Measurements from ENCODE around the gene PRRT3. TPM values are rescaled to one million over a fixed set of nuclear protein-coding genes. Genes with fewer than 3 reads are reported as not detected.

PRRT3 gene
- 1 to 10 TPM; 5.8 to 6.7 TPM for total RNA-seq

- intact Hi-C loops (cut with micrococcal nuclease), result loop anchor here (1.0 to 5.0 kb wide), 6 partner anchors 19 to 369 kb away; partner anchors contain the start of genes ARPC4, CRELD1, FANCD2 and SEC13
- Mint-ChIP-seq H3K27me3 (ENCODE audit: low read depth) (no peaks in the 10 kb centered on the region), H3K4me3 (peak within 1 kb of the TSS; percentile 81), H3K36me3 (ENCODE audit: low read depth) (no peaks in the 10 kb centered on the region), H3K27ac (peak within 1 kb of the TSS; percentile 86), H3K4me1 (ENCODE audit: low read depth) (peaks cover 16% of the 10 kb centered on the region), H3K9me3 (no peaks in the 10 kb centered on the region)
- CTCF ChIA-PET, result interaction anchor here (0.5 to 2.9 kb wide), 7 partner anchors 10 to 225 kb away, joined by 3 to 14 read pairs (median 3); partner anchors contain the start of genes CRELD1 and RPUSD3
- DNase-seq, result peak; percentile 77
Observed at GRCh38 chr3:9951962-9952805, at the start of gene PRRT3. Gene PRRT3, minus strand, starts transcription at chr3:9952408. Its CDS starts 2,293 bp downstream, at chr3:9950115.

DNA sequence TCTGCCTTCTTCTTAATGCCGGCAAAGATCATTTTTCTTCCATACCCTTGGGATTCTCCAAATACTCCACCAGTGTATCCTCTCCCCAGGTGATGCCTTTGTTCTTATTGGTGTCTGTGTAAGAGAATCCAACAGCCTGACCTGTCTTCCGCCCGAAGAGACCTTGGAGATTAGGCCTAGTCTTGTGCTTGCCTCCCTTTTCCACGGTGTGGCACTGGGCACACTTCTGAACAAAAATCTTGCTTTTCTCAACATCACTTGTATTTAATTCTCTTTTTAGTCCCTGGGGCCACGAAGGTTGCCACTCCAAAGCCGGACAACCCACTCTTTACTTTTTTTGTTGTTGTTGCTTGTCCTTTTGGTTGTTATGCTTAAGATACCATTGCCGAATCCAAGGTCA, 48.5 kb upstream of the PRRT3 start:
- H3K36me3 Mint-ChIP-seq (ENCODE audit: low read depth), result peaks cover 48% of the 10 kb centered on the region
- H3K4me3 Mint-ChIP-seq, result no peak overlapping the region
- CTCF ChIA-PET, result interaction anchor here (0.7 to 1.4 kb wide), 2 partner anchors 13 to 16 kb away, joined by 3 read pairs; no protein-coding TSS in a partner anchor
- no peaks in the 10 kb centered on the region for H3K27me3 Mint-ChIP-seq (ENCODE audit: low read depth)
- H3K4me1 Mint-ChIP-seq (ENCODE audit: low read depth), result no peaks in the 10 kb centered on the region
- H3K9me3 Mint-ChIP-seq, result no peaks in the 10 kb centered on the region
- intact Hi-C loops (cut with micrococcal nuclease), result no loop called here
- no peak overlapping the region for H3K27ac Mint-ChIP-seq
- no peak for DNase-seq

- Mint-ChIP-seq H3K36me3 (ENCODE audit: low read depth) (peaks cover 37% of the 10 kb centered on the region), H3K4me3 (no peak overlapping the region), H3K27me3 (ENCODE audit: low read depth) (no peaks in the 10 kb centered on the region), H3K9me3 (no peaks in the 10 kb centered on the region), H3K27ac (no peak overlapping the region), H3K4me1 (ENCODE audit: low read depth) (peaks cover 10% of the 10 kb centered on the region)
- CTCF ChIA-PET, result interaction anchor here (0.6 to 1.5 kb wide), 6 partner anchors 11 to 186 kb away, joined by 3 to 5 read pairs (median 3); no protein-coding TSS in a partner anchor
- DNase-seq, result no peak
- intact Hi-C loops (cut with micrococcal nuclease), result no loop called here
Observed at GRCh38 chr3:9994086-9994844, 42.1 kb upstream of the PRRT3 start.

DNA sequence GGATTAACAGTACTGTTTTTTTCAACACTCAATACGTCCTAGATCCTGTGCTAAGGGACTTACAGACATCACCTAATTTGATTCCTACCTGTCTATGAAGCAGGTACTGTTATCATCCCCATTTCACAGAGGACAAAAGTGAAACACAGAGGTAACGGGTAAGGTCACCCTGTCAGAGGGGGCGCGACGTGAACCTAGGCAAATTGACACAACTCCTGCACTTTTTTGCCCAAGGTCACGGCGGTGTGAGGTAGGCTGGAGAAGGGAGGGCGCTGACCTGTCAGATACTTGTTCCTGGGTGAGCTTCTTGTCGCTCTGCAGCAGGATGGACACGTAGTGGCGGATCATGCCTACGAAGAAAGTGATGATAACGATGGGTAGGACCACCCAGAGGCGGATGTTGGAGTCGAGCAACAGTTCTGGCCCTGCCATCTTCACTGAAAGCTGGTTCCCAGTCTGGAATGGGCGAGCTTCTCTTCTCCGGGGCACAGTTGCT, 34.1 kb upstream of the PRRT3 start:
- H3K4me1 Mint-ChIP-seq (ENCODE audit: low read depth), result peaks cover 39% of the 10 kb centered on the region
- H3K27ac Mint-ChIP-seq, result peak overlapping the region; percentile 99
- H3K9me3 Mint-ChIP-seq, result no peaks in the 10 kb centered on the region
- no peak for DNase-seq
- intact Hi-C loops (cut with micrococcal nuclease), result loop anchor here (1.0 to 5.0 kb wide), 5 partner anchors 25 to 336 kb away; partner anchors contain the start of genes BRPF1, JAGN1, RPUSD3 and SEC13
- H3K36me3 Mint-ChIP-seq (ENCODE audit: low read depth), result peaks cover 22% of the 10 kb centered on the region
- peak overlapping the region; percentile 97 for H3K4me3 Mint-ChIP-seq
- CTCF ChIA-PET, result interaction anchor here (0.7 to 1.7 kb wide), 3 partner anchors 37 to 53 kb away, joined by 3 to 9 read pairs (median 4); partner anchors contain the start of gene CRELD1
- H3K27me3 Mint-ChIP-seq (ENCODE audit: low read depth), result no peaks in the 10 kb centered on the region

DNA sequence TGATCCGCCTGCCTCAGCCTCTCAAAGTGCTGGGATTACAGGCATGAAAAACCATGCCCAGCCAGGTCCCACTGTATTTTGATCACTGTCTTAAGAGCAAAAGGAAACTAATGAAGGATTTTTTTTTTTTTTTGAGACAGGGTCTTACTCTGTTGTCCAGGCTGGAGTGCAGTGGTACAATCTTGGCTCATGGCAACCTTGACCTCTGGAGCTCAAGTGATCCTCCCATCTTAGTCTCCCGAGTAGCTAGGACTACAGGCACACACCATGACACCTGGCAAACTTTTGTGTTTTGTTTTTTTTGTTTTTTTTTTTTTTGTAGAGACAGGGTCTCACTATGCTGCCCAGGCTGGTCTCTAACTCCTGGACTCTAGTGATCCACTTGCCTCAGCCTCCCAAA, 28.0 kb upstream of the PRRT3 start:
- Mint-ChIP-seq H3K9me3 (no peaks in the 10 kb centered on the region), H3K4me3 (no peak overlapping the region), H3K27ac (no peak overlapping the region), H3K36me3 (ENCODE audit: low read depth) (peaks cover 2% of the 10 kb centered on the region), H3K27me3 (ENCODE audit: low read depth) (no peaks in the 10 kb centered on the region), H3K4me1 (ENCODE audit: low read depth) (peaks cover 14% of the 10 kb centered on the region)
- no peak for DNase-seq
- intact Hi-C loops (cut with micrococcal nuclease), result no loop called here
- CTCF ChIA-PET, result interaction anchor here (0.7 kb wide), 1 partner anchor 148 kb away, joined by 3 read pairs; no protein-coding TSS in a partner anchor

- peaks cover 8% of the 10 kb centered on the region for H3K4me1 Mint-ChIP-seq (ENCODE audit: low read depth)
- no peak overlapping the region for H3K4me3 Mint-ChIP-seq
- no peak overlapping the region for H3K27ac Mint-ChIP-seq
- CTCF ChIA-PET, result interaction anchor here (0.6 kb wide), 1 partner anchor 344 kb away, joined by 3 read pairs; no protein-coding TSS in a partner anchor
- H3K9me3 Mint-ChIP-seq, result no peaks in the 10 kb centered on the region
- no peak for DNase-seq
- H3K36me3 Mint-ChIP-seq (ENCODE audit: low read depth), result peaks cover 6% of the 10 kb centered on the region
- intact Hi-C loops (cut with micrococcal nuclease), result no loop called here
- H3K27me3 Mint-ChIP-seq (ENCODE audit: low read depth), result no peaks in the 10 kb centered on the region
Observed at GRCh38 chr3:9978710-9979305, 26.6 kb upstream of the PRRT3 start.

GRCh38 chr3:9976721-9977709, 24.8 kb upstream of the PRRT3 start:
- CTCF ChIA-PET, result interaction anchor here (0.6 to 0.8 kb wide), 3 partner anchors 9 to 30 kb away, joined by 3 to 4 read pairs (median 4); no protein-coding TSS in a partner anchor
- intact Hi-C loops (cut with micrococcal nuclease), result no loop called here

GRCh38 chr3:9970020-9970652, 17.9 kb upstream of the PRRT3 start:
- intact Hi-C loops (cut with micrococcal nuclease), result no loop called here
- Mint-ChIP-seq H3K36me3 (ENCODE audit: low read depth) (peaks cover 24% of the 10 kb centered on the region), H3K4me3 (no peak overlapping the region), H3K9me3 (no peaks in the 10 kb centered on the region), H3K27ac (no peak overlapping the region), H3K27me3 (ENCODE audit: low read depth) (no peaks in the 10 kb centered on the region), H3K4me1 (ENCODE audit: low read depth) (no peaks in the 10 kb centered on the region)
- no peak for DNase-seq
- CTCF ChIA-PET, result interaction anchor here (1.2 kb wide), 1 partner anchor 13 kb away, joined by 5 read pairs; no protein-coding TSS in a partner anchor

More at GRCh38 chr3:9976721-9977709, 24.8 kb upstream of the PRRT3 start:
- no peak overlapping the region for H3K27ac Mint-ChIP-seq
- peaks cover 11% of the 10 kb centered on the region for H3K36me3 Mint-ChIP-seq (ENCODE audit: low read depth)
- no peak overlapping the region for H3K4me3 Mint-ChIP-seq
- H3K27me3 Mint-ChIP-seq (ENCODE audit: low read depth), result no peaks in the 10 kb centered on the region
- H3K4me1 Mint-ChIP-seq (ENCODE audit: low read depth), result peaks cover 6% of the 10 kb centered on the region
- peak; percentile 10 for DNase-seq
- H3K9me3 Mint-ChIP-seq, result no peaks in the 10 kb centered on the region

DNA sequence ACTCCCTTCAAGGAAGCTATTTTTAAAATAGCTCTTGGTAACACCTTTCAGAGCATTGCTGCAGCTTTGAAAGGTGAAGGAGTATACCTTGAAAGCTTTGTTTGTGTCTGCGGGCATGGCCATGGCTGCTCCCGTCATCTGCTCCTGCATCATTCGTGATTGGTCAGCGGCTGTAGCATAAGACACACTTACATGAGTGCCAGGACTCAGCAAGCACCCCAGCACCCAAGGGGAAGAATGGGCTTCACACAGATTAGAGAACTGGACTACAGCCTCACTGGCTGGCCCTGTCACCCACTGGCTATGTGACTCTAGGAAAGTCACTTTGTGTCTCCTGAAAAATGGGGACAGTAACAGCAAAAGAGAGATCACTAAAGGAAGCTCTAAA, 17.4 kb upstream of the PRRT3 start:
- H3K27me3 Mint-ChIP-seq (ENCODE audit: low read depth), result no peaks in the 10 kb centered on the region
- H3K4me1 Mint-ChIP-seq (ENCODE audit: low read depth), result no peaks in the 10 kb centered on the region
- CTCF ChIA-PET, result no interaction called here
- intact Hi-C loops (cut with micrococcal nuclease), result no loop called here
- H3K36me3 Mint-ChIP-seq (ENCODE audit: low read depth), result peaks cover 24% of the 10 kb centered on the region
- no peaks in the 10 kb centered on the region for H3K9me3 Mint-ChIP-seq
- H3K4me3 Mint-ChIP-seq, result no peak overlapping the region
- no peak overlapping the region for H3K27ac Mint-ChIP-seq
- no peak for DNase-seq

GRCh38 chr3:9966841-9967240, 14.6 kb upstream of the PRRT3 start:
- H3K27me3 Mint-ChIP-seq (ENCODE audit: low read depth), result no peaks in the 10 kb centered on the region
- intact Hi-C loops (cut with micrococcal nuclease), result no loop called here
- CTCF ChIA-PET, result no interaction called here
- H3K9me3 Mint-ChIP-seq, result no peaks in the 10 kb centered on the region
- H3K4me3 Mint-ChIP-seq, result no peak overlapping the region
- no peak overlapping the region for H3K27ac Mint-ChIP-seq
- no peaks in the 10 kb centered on the region for H3K4me1 Mint-ChIP-seq (ENCODE audit: low read depth)
- DNase-seq, result no peak
- peaks cover 15% of the 10 kb centered on the region for H3K36me3 Mint-ChIP-seq (ENCODE audit: low read depth)
